Measurements from ENCODE around the gene GGCX. TPM values are rescaled to one million over a fixed set of nuclear protein-coding genes. Genes with fewer than 3 reads are reported as not detected.
"Not testable (repeated sequence)": the region's sequence is repeated elsewhere in the genome, so short reads cannot be mapped to it uniquely, and the experiment has no call there.

GGCX gene
- total and polyA plus RNA-seq, 4 donors: 15.5 to 48.3 (median 24.4) TPM

DNA sequence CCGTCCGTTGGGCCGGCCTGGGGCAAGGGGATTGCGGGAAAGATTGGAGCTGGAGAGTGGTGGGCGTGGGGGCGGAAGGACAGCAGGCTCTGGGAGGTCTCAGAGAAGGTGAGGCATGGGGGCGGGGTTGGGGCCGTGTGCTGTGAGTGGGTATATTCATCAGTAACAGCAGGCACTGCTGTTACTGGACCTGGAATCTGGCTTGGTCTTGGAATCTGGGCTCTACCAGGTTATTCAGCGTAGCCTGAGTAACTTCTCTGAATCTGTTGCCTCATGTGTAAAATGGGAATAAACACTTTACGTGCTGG lies 34.7 kb upstream of the GGCX start:
- DNase-seq (no peak), ATAC-seq (ENCODE audit: low FRiP score) (no peak)
- Histone ChIP-seq H3K4me3 (ENCODE audit: low read length in 2 of 2) (peak overlapping the region; percentile 30 to 90), H3K27ac (ENCODE audit: low read depth in 1 of 2, low read length in 2 of 2) (peak overlapping the region; percentile 63 to 74), H3K36me3 (ENCODE audit: control insufficient read depth in 1 of 2, insufficient read depth in 2 of 2, low read length in 1 of 2) (no peaks in the 10 kb centered on the region), H3K9me3 (ENCODE audit: control insufficient read depth, low read length) (no peaks in the 10 kb centered on the region), H3K4me1 (ENCODE audit: control insufficient read depth in 1 of 2, insufficient read depth in 2 of 2, low read length in 2 of 2) (peaks cover 0 to 3% of the 10 kb centered on the region in 2 donors), H3K27me3 (ENCODE audit: control insufficient read depth in 1 of 2, insufficient read depth in 2 of 2, low read length in 1 of 2) (no peaks in the 10 kb centered on the region)
- 0% methylated on average over 10 of the region's 10 CpGs for WGBS, 2 donors
- intact Hi-C loops (cut with DNase I): no loop called here

DNA sequence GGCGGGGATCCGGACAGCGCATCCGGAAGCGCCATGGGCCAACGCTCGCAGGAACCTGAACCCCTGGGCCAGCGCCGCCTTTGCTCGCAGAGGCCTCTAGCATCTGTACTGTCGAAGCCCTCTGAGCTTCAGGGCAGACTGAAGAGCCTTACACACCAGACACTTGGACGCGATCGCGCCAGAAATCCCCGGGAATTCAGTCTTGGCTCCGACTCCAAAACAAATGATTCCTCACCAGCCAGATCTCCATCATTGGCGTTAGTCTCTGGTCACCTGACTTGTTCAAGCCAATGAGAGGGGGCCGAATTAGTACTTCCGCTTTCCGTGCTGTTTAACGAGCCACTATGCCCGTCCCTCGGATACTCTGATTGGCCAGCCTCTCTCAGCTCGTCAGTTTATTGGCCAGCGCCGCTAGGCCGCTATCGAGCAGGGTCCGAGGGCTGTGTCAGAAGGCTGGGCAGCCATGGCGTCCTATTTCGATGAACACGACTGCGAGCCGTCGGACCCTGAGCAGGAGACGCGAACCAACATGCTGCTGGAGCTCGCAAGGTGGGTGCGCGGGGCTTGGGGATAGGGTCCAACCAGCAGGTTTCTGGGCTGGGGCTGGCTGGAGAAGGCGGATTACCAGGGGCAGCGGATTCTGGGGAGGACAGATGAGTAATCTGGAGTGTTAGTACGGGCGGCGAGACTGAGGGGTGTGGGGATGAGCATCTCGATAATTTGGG lies 34.2 kb upstream of the GGCX start, which contains the start of gene RNF181:
Gene RNF181, plus strand, starts transcription at position 445 of the 725 bp plus-strand sequence. Its CDS starts 19 bp downstream, at position 464.
- Histone ChIP-seq H3K4me3 (ENCODE audit: low read length in 2 of 2) (peak within 1 kb of the TSS; percentile 30 to 90), H3K27ac (ENCODE audit: low read depth in 1 of 2, low read length in 2 of 2) (peak within 1 kb of the TSS; percentile 63 to 87), H3K4me1 (ENCODE audit: control insufficient read depth in 1 of 2, insufficient read depth in 2 of 2, low read length in 2 of 2) (peaks cover 0 to 6% of the 10 kb centered on the region in 2 donors), H3K27me3 (ENCODE audit: control insufficient read depth in 1 of 2, insufficient read depth in 2 of 2, low read length in 1 of 2) (no peaks in the 10 kb centered on the region), H3K9me3 (ENCODE audit: control insufficient read depth, low read length) (no peaks in the 10 kb centered on the region), H3K36me3 (ENCODE audit: control insufficient read depth in 1 of 2, insufficient read depth in 2 of 2, low read length in 1 of 2) (no peaks in the 10 kb centered on the region)
- peak; percentile 96 to 97 for DNase-seq
- peak; percentile 97 for ATAC-seq (ENCODE audit: low FRiP score)
- 0% methylated on average over 47 of the region's 47 CpGs for WGBS, 2 donors
- intact Hi-C loops (cut with DNase I): no loop called here

DNA sequence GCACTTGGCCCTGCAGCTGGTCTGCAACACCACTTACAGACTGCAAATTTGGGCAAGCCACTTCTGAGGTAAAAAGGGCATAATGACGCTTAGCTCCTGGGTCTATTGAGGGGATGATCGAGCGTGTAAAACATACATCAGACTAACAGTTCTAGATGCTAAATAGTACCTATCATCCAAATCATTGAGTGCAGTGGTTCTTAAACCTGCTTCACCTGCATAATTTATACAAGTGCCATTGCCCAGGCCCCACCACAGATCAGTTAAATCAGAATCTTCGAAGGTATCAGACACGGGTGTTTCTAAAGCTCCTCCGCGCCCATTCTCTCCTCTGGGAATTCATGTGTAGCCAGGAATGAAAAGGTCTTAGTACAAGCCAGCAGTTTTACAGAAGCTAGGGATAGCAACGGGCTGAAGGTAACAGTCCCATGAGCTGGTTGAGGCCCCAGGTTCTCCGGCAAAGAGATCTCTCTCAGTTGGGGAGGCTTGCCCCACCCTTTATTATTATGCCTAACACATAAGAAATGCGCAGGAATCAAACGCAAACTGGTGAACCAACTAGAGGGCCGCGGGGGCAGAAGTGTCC lies 33.5 kb upstream of the GGCX start:
- peak overlapping the region in 1 of 2 donors; percentile 87 for H3K27ac ChIP-seq (ENCODE audit: low read depth in 1 of 2, low read length in 2 of 2)
- ATAC-seq (ENCODE audit: low FRiP score): peak; percentile 0
- no peaks in the 10 kb centered on the region for H3K36me3 ChIP-seq (ENCODE audit: control insufficient read depth in 1 of 2, insufficient read depth in 2 of 2, low read length in 1 of 2)
- no peak for DNase-seq
- H3K4me1 ChIP-seq (ENCODE audit: control insufficient read depth in 1 of 2, insufficient read depth in 2 of 2, low read length in 2 of 2): peaks cover 0 to 6% of the 10 kb centered on the region in 2 donors
- peak overlapping the region; percentile 8 to 9 for H3K4me3 ChIP-seq (ENCODE audit: low read length in 2 of 2)
- intact Hi-C loops (cut with DNase I): no loop called here
- no peaks in the 10 kb centered on the region for H3K9me3 ChIP-seq (ENCODE audit: control insufficient read depth, low read length)
- H3K27me3 ChIP-seq (ENCODE audit: control insufficient read depth in 1 of 2, insufficient read depth in 2 of 2, low read length in 1 of 2): no peaks in the 10 kb centered on the region
- WGBS, 2 donors: 16 to 17% methylated on average over 13 of the region's 13 CpGs

DNA sequence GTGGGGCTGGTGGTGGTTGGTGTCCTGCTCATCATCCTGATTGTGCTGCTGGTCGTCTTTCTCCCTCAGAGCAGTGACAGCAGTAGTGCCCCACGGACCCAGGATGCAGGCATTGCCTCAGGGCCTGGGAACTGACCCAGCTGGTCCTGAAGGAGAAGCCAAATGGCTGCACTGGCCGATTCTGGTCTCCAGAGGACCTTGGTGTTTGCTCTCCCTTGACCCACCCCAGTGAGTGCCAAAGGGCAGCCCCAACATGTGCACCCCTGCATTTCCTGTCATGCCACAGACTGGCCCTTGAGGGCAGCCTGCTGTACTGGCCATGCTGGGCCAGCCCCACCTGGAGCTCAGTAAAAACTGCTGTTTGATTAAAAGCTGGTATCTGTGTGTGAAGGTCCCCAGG lies 31.7 kb upstream of the GGCX start:
- H3K27ac ChIP-seq (ENCODE audit: low read depth in 1 of 2, low read length in 2 of 2): no peak overlapping the region
- WGBS, 2 donors: 30 to 40% methylated on average over 3 of the region's 3 CpGs
- peaks cover 0 to 6% of the 10 kb centered on the region in 2 donors for H3K4me1 ChIP-seq (ENCODE audit: control insufficient read depth in 1 of 2, insufficient read depth in 2 of 2, low read length in 2 of 2)
- ATAC-seq (ENCODE audit: low FRiP score) (no peak), DNase-seq (no peak)
- H3K36me3 ChIP-seq (ENCODE audit: control insufficient read depth in 1 of 2, insufficient read depth in 2 of 2, low read length in 1 of 2): no peaks in the 10 kb centered on the region
- H3K9me3 ChIP-seq (ENCODE audit: control insufficient read depth, low read length): no peaks in the 10 kb centered on the region
- intact Hi-C loops (cut with DNase I): no loop called here
- H3K27me3 ChIP-seq (ENCODE audit: control insufficient read depth in 1 of 2, insufficient read depth in 2 of 2, low read length in 1 of 2): no peaks in the 10 kb centered on the region
- H3K4me3 ChIP-seq (ENCODE audit: low read length in 2 of 2): no peak overlapping the region

DNA sequence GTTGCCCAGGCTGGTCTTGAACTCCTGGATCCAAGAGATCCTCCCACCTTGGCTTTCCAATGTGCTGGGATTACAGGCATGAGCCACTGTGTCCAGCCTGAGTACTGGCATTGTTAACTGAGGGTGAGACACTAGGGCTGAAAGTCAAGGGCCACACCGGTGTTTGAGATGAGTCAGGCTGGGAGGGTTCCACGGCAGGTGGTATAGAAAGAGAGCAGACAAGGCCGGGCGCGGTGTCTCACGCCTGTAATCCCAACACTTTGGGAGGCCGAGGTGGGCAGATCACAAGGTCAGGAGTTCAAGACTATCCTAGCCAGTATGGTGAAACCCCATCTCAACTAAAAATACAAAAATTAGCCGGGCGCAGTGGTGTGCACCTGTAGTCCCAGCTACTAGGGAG lies 31.0 kb upstream of the GGCX start:
- H3K36me3 ChIP-seq (ENCODE audit: control insufficient read depth in 1 of 2, insufficient read depth in 2 of 2, low read length in 1 of 2); ATAC-seq (ENCODE audit: low FRiP score); H3K27me3 ChIP-seq (ENCODE audit: control insufficient read depth in 1 of 2, insufficient read depth in 2 of 2, low read length in 1 of 2); H3K4me1 ChIP-seq (ENCODE audit: control insufficient read depth in 1 of 2, insufficient read depth in 2 of 2, low read length in 2 of 2); H3K9me3 ChIP-seq (ENCODE audit: control insufficient read depth, low read length); DNase-seq; H3K4me3 ChIP-seq (ENCODE audit: low read length in 2 of 2); H3K27ac ChIP-seq (ENCODE audit: low read depth in 1 of 2, low read length in 2 of 2); intact Hi-C loops (cut with DNase I): not testable (repeated sequence)
- WGBS, 2 donors: 94 to 95% methylated on average over 9 of the region's 9 CpGs

DNA sequence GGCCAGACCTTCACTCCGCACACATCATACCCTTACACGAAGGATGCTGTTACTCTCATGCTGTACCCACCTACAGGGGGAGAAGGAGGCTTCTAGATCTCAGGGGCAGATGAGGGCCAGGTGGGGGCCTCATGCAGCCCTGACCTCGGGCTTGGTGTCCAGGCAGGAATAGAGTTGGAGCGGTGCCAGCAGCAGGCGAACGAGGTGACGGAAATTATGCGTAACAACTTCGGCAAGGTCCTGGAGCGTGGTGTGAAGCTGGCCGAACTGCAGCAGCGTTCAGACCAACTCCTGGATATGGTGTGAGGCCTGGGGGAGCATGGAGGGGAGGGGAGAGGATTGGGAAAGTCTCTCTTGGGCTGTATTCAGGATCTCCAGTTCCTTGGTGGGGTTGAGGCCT lies 30.3 kb upstream of the GGCX start:
- Histone ChIP-seq H3K9me3 (ENCODE audit: control insufficient read depth, low read length) (no peaks in the 10 kb centered on the region), H3K27me3 (ENCODE audit: control insufficient read depth in 1 of 2, insufficient read depth in 2 of 2, low read length in 1 of 2) (no peaks in the 10 kb centered on the region), H3K36me3 (ENCODE audit: control insufficient read depth in 1 of 2, insufficient read depth in 2 of 2, low read length in 1 of 2) (no peaks in the 10 kb centered on the region), H3K27ac (ENCODE audit: low read depth in 1 of 2, low read length in 2 of 2) (peak overlapping the region in 1 of 2 donors; percentile 29), H3K4me3 (ENCODE audit: low read length in 2 of 2) (no peak overlapping the region), H3K4me1 (ENCODE audit: control insufficient read depth in 1 of 2, insufficient read depth in 2 of 2, low read length in 2 of 2) (peaks cover 0 to 6% of the 10 kb centered on the region in 2 donors)
- ATAC-seq (ENCODE audit: low FRiP score) (no peak), DNase-seq (peak in 1 of 2 donors; percentile 52)
- 73 to 78% methylated on average over 12 of the region's 12 CpGs for WGBS, 2 donors
- intact Hi-C loops (cut with DNase I): no loop called here

DNA sequence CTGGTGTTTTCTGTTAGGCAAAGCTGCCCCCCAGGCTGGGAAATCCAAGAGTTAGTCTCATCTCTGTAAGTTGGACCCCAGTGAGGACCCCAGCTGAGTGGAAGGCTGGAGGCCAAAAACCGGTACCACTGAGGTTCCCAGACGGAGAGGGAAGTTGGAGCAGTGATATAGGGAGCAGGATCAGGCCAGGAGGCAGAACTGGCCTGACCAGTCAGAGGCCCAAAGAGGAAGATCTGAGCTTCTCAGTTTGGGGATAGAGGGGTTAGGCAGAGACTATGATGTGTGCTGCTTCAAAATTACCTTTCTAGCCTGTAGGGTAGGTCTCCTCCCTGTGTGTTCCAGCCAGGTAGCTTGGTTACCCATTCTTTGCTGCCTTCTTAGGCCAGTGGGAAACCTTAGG lies 29.7 kb upstream of the GGCX start:
- no peak for ATAC-seq (ENCODE audit: low FRiP score)

DNA sequence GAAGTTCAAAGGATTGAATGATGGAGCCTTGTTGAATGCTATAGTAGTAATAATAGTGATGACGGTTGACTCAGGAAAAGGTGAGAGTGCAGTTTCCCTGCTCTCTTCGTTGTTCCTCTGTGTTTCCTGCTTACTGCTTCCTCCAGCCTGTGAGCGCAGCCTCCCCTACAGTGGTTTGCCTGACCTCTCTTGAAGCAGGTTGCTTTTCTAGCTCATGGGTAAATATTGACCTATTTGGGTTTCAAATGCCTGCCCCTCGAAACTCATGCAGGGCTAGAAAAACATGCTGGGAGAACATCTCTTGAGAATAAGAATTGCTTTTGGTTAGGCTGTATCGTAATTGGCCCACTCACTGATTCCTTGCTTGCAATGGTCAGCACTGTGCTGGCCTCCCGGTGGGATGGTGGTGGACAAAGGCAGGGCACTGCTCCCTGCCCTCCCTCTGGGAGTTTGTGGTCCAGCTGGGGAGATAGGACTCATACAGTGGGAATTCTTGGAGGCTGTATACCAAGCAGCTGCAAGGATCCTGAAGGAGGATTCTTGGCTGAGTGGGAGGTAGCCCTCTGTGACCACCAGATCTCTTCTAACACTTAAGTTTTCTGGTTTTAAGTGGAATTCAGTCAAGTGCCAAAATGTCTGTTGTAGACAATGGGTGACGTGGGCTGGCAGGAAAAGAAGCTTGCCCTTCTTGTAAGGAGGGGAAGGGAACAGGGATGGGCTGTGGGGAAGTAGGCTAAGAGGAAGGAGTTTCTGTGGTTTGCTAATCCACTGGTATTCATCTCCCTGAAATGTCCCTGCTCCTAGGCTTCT lies 28.9 kb upstream of the GGCX start:
- Histone ChIP-seq H3K36me3 (ENCODE audit: control insufficient read depth in 1 of 2, insufficient read depth in 2 of 2, low read length in 1 of 2) (no peaks in the 10 kb centered on the region), H3K9me3 (ENCODE audit: control insufficient read depth, low read length) (no peaks in the 10 kb centered on the region), H3K4me1 (ENCODE audit: control insufficient read depth in 1 of 2, insufficient read depth in 2 of 2, low read length in 2 of 2) (peaks cover 0 to 6% of the 10 kb centered on the region in 2 donors), H3K27ac (ENCODE audit: low read depth in 1 of 2, low read length in 2 of 2) (peak overlapping the region in 1 of 2 donors; percentile 72), H3K27me3 (ENCODE audit: control insufficient read depth in 1 of 2, insufficient read depth in 2 of 2, low read length in 1 of 2) (no peaks in the 10 kb centered on the region), H3K4me3 (ENCODE audit: low read length in 2 of 2) (no peak overlapping the region)
- intact Hi-C loops (cut with DNase I): no loop called here
- ATAC-seq (ENCODE audit: low FRiP score): no peak
- DNase-seq: peak in 1 of 2 donors; percentile 75
- 8 to 9% methylated on average over 7 of the region's 7 CpGs for WGBS, 2 donors

More for the DNA sequence above, 29.7 kb upstream of the GGCX start:
- Histone ChIP-seq H3K36me3 (ENCODE audit: control insufficient read depth in 1 of 2, insufficient read depth in 2 of 2, low read length in 1 of 2) (no peaks in the 10 kb centered on the region), H3K4me3 (ENCODE audit: low read length in 2 of 2) (no peak overlapping the region), H3K9me3 (ENCODE audit: control insufficient read depth, low read length) (no peaks in the 10 kb centered on the region), H3K27ac (ENCODE audit: low read depth in 1 of 2, low read length in 2 of 2) (peak overlapping the region in 1 of 2 donors; percentile 72), H3K27me3 (ENCODE audit: control insufficient read depth in 1 of 2, insufficient read depth in 2 of 2, low read length in 1 of 2) (no peaks in the 10 kb centered on the region), H3K4me1 (ENCODE audit: control insufficient read depth in 1 of 2, insufficient read depth in 2 of 2, low read length in 2 of 2) (peaks cover 0 to 6% of the 10 kb centered on the region in 2 donors)
- intact Hi-C loops (cut with DNase I): no loop called here
- DNase-seq: no peak
- WGBS, 2 donors: 59 to 65% methylated on average over 2 of the region's 2 CpGs

Data from aorta (tissue), 5 donors.